Measurements from ENCODE around the gene CYP2J2. TPM values are rescaled to one million over a fixed set of nuclear protein-coding genes. Genes with fewer than 3 reads are reported as not detected.

Gene CYP2J2, protein sequence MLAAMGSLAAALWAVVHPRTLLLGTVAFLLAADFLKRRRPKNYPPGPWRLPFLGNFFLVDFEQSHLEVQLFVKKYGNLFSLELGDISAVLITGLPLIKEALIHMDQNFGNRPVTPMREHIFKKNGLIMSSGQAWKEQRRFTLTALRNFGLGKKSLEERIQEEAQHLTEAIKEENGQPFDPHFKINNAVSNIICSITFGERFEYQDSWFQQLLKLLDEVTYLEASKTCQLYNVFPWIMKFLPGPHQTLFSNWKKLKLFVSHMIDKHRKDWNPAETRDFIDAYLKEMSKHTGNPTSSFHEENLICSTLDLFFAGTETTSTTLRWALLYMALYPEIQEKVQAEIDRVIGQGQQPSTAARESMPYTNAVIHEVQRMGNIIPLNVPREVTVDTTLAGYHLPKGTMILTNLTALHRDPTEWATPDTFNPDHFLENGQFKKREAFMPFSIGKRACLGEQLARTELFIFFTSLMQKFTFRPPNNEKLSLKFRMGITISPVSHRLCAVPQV
- total RNA-seq: 0.29 and 0.50 TPM in 2 replicates

GRCh38 chr1:59926381-59927123 is at the start of gene CYP2J2:
TSS of gene CYP2J2 (minus strand) at chr1:59926773. CDS start at chr1:59926746, 27 bp downstream.

Other genes starting within 250 kb of the CYP2J2 start
- gene HOOK1, start 111.8 kb downstream of the CYP2J2 start, total RNA-seq: under 0.01 TPM in 1 of 2 replicates, not detected in the other
- gene C1orf87, start 147.0 kb upstream of the CYP2J2 start, total RNA-seq: 0.15 TPM in 1 of 2 replicates, not detected in the other

Measured in smooth muscle cell of trachea (primary cell).